ENCODE data around the gene RHBG. TPM values are rescaled to one million over a fixed set of nuclear protein-coding genes. Genes with fewer than 3 reads are reported as not detected.

Gene RHBG
- total RNA-seq, 4 donors from 2014 or later, result not detected

DNA sequence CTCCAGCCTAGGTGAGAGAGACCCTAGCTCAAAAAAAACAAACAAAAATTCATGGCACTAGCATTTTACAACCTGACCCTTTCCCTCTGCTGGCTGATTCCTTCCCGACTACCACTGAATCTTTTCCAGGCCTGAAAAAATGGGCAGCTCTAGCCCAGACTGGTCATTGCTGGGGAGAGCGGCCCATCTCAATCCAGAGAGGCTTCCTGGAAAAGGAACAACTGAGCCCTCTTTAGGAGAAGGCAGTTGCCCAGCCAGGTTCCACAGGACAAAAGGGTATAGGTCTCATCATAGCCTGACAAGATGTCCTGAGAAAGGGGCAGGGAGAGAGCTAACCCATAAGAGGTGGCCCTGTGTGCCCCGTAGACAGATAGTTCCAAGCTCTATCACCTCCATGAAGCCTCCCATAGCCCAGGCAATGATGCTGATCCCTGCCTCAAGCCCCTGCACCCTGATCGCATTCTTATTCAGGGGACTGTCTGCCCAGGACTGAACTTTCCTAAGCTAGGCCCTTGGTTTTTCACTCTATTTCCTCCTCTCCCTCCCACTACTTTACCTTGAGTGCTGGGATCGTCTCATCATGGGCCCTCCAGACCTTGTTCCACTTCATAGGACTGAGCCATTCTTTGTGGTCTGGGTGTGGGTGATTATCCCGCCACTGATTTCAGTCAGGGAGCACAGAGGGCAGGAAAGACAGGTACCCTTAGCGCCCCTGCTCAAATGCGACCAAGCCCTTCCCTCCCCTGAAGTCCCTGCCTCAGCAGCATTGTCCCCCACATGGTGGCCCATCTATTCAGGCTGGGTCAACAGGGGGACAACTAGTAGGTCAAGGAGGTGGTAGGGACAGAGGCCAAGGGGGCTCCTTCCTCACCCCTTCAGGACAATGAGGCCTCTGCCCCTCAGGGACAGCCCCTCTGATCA lies 18.2 kb downstream of the RHBG start:
- intact Hi-C loops (cut with DNase I; ENCODE audit: low total_unique reads) (loop anchor here (10.0 kb wide), 1 partner anchor 158 kb away; no protein-coding TSS in a partner anchor), in situ Hi-C loops (cut with MboI; ENCODE audit: low sequenced_read_pairs in 4 of 4) (loop anchor here (5.0 to 10.0 kb wide), 4 partner anchors 45 to 228 kb away; partner anchors contain the start of genes GPATCH4 (in 3 of the 4) and HAPLN2 (in 1 of the 4))
- Histone ChIP-seq H3K27ac (no peak overlapping the region), H3K36me3 (no peaks in the 10 kb centered on the region), H3K4me1 (no peaks in the 10 kb centered on the region), H3K9me3 (no peaks in the 10 kb centered on the region), H3K4me3 (no peak overlapping the region), H3K27me3 (peaks cover 21 to 31% (median 22%) of the 10 kb centered on the region in 3 donors)
- DNase-seq, result no peak
- TF ChIP-seq, protein P1, sequence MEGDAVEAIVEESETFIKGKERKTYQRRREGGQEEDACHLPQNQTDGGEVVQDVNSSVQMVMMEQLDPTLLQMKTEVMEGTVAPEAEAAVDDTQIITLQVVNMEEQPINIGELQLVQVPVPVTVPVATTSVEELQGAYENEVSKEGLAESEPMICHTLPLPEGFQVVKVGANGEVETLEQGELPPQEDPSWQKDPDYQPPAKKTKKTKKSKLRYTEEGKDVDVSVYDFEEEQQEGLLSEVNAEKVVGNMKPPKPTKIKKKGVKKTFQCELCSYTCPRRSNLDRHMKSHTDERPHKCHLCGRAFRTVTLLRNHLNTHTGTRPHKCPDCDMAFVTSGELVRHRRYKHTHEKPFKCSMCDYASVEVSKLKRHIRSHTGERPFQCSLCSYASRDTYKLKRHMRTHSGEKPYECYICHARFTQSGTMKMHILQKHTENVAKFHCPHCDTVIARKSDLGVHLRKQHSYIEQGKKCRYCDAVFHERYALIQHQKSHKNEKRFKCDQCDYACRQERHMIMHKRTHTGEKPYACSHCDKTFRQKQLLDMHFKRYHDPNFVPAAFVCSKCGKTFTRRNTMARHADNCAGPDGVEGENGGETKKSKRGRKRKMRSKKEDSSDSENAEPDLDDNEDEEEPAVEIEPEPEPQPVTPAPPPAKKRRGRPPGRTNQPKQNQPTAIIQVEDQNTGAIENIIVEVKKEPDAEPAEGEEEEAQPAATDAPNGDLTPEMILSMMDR (IDR thresholded peaks at IDR 0.05 in 4 of 5, conservative IDR thresholded peaks at IDR 0.05 in 1 of 5), result no peak
- no peak for TF ChIP-seq POLR2A (IDR thresholded peaks at IDR 0.05)
- no peak for ATAC-seq

DNA sequence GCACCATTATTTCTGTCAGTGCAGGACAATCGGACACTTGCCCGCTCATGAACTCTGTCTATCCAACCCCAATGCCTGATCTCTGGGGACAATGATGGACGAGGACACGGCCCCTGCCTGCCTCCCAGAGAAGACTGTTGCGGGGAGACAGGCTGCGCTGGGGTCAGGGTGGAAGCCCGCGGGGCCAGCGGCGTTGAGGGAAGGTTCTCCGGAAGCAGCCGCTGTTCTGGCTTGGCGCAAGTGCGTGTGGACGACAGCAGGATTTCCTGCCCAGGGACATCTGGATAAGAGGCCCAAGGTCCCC lies 18.8 kb downstream of the RHBG start:
- no peaks in the 10 kb centered on the region for H3K9me3 ChIP-seq
- H3K27ac ChIP-seq, result no peak overlapping the region
- H3K4me1 ChIP-seq, result no peaks in the 10 kb centered on the region
- in situ Hi-C loops (cut with MboI; ENCODE audit: low sequenced_read_pairs in 4 of 4), result loop anchor here (5.0 to 10.0 kb wide), 4 partner anchors 44 to 227 kb away; partner anchors contain the start of genes GPATCH4 (in 3 of the 4) and HAPLN2 (in 1 of the 4)
- intact Hi-C loops (cut with DNase I; ENCODE audit: low total_unique reads), result loop anchor here (10.0 kb wide), 1 partner anchor 157 kb away; no protein-coding TSS in a partner anchor
- H3K36me3 ChIP-seq, result no peaks in the 10 kb centered on the region
- ATAC-seq, result no peak
- TF ChIP-seq POLR2A (IDR thresholded peaks at IDR 0.05), result no peak
- TF ChIP-seq, protein P1 (IDR thresholded peaks at IDR 0.05 in 4 of 5, conservative IDR thresholded peaks at IDR 0.05 in 1 of 5), result no peak
- peaks cover 21 to 35% (median 22%) of the 10 kb centered on the region in 3 donors for H3K27me3 ChIP-seq
- no peak for DNase-seq
- no peak overlapping the region for H3K4me3 ChIP-seq

DNA sequence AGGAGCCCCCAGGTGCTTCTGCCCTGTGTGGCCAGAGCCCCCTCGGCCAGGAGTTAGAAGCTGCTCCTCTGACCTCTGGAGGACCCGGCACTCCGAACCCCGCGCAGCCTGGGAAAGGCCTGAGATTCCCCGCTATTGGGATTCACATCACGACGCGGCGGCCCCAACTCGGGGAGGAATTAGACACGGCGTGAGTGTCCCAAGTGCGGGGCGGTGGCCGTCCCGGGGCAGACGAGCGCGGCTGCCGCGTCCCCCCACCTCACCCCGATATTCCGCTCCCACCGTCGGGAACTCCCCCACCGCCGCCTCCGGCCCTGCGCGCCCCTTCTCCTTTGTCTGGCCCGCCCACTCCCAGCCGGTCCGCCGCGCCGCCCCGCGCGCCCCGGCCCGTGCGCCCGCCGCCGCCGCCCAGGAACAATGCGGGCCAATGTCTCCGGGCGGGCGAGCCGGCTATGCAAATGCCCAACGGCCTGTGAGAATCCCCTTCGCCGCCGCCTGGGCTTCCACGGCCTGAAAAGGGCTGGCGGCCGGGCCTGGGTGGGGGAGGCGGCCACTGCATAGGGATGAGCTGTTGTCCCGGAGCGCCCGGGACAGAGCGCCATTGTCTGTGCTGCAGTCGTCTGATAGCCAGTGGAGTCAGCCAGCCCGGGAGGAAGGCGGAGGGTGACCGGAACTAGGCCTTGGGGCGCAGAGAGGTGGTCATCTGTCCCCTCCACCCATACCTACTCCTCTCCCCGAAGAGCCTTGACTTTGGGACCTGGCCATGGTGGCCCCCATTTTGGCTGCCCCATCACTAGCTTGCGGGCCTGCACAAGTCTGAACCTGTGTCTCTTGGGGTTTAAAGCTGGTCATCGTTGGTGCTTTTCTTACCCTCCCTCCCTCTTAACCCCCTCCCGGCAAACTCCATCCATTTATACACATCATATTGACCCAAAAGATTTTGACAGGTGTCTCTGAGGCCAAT lies 19.4 kb downstream of the RHBG start:
- H3K36me3 ChIP-seq, result no peaks in the 10 kb centered on the region
- no peaks in the 10 kb centered on the region for H3K9me3 ChIP-seq
- peaks cover 21 to 35% (median 22%) of the 10 kb centered on the region in 3 donors for H3K27me3 ChIP-seq
- peak overlapping the region in 1 of 4 donors; percentile 24 for H3K4me3 ChIP-seq
- in situ Hi-C loops (cut with MboI; ENCODE audit: low sequenced_read_pairs in 4 of 4), result loop anchor here (5.0 to 10.0 kb wide), 4 partner anchors 44 to 226 kb away; partner anchors contain the start of genes GPATCH4 (in 3 of the 4) and HAPLN2 (in 1 of the 4)
- H3K4me1 ChIP-seq, result no peaks in the 10 kb centered on the region
- DNase-seq (no peak), ATAC-seq (no peak)
- intact Hi-C loops (cut with DNase I; ENCODE audit: low total_unique reads), result loop anchor here (10.0 kb wide), 1 partner anchor 156 kb away; no protein-coding TSS in a partner anchor
- no peak overlapping the region for H3K27ac ChIP-seq
- TF ChIP-seq, protein P1 (IDR thresholded peaks at IDR 0.05 in 4 of 5, conservative IDR thresholded peaks at IDR 0.05 in 1 of 5), result no peak

DNA sequence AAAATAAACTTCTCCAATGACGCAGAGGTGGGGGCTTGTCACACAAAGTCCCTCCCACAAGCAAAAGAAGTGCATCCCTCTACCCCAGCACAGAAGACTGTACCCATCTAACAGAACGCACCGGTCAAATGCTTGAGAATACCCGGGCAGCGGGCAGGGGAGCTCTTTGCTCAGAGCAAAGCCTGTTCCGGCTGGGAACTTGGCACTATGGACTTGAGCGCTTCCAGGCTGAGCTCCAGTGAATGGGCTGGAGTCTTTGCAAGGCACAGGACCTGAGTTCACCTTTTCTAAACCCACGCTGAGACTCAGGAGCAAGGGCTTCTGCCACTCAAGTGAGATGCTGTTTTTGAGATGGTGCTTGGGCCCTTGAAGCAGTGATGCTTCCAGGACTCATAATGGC lies 20.3 kb downstream of the RHBG start:
- H3K27me3 ChIP-seq, result peaks cover 21 to 35% (median 22%) of the 10 kb centered on the region in 3 donors
- H3K27ac ChIP-seq, result no peak overlapping the region
- no peak overlapping the region for H3K4me3 ChIP-seq
- DNase-seq (no peak), ATAC-seq (no peak)
- H3K9me3 ChIP-seq, result no peaks in the 10 kb centered on the region
- no peaks in the 10 kb centered on the region for H3K36me3 ChIP-seq
- intact Hi-C loops (cut with DNase I; ENCODE audit: low total_unique reads) (loop anchor here (10.0 kb wide), 1 partner anchor 155 kb away; no protein-coding TSS in a partner anchor), in situ Hi-C loops (cut with MboI; ENCODE audit: low sequenced_read_pairs in 4 of 4) (loop anchor here (5.0 to 10.0 kb wide), 4 partner anchors 43 to 225 kb away; partner anchors contain the start of genes GPATCH4 (in 3 of the 4) and HAPLN2 (in 1 of the 4))
- H3K4me1 ChIP-seq, result no peaks in the 10 kb centered on the region
- TF ChIP-seq, protein P1 (IDR thresholded peaks at IDR 0.05 in 4 of 5, conservative IDR thresholded peaks at IDR 0.05 in 1 of 5), result no peak

Measured in gastrocnemius medialis (tissue), 4 donors.